Measurements from ENCODE around the gene TGFA. TPM values are rescaled to one million over a fixed set of nuclear protein-coding genes. Genes with fewer than 3 reads are reported as not detected.

The TGFA gene
- total and polyA plus RNA-seq, 4 donors = 1.1 to 2.9 (median 1.7) TPM

DNA sequence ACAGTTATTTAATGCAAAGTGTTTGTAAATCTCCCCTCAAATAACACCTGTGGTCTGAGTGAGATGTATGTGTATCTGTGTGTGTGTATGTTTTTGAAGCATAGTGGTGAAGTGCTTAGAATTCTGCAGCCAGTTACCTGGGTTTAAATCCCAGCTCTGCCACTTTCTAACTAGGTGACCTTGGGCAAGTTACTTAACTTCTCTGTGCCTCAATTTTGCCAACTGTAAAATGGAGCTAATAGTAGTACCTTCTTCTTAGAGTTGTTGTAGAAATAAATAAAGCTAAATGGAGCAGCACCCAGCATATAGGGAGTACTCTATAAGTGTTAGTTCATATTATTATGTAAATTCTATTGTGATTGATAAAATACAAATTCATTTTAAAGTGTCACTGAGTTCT, 48.9 kb downstream of the TGFA start:
- Histone ChIP-seq H3K4me1 (ENCODE audit: control insufficient read depth in 4 of 4, insufficient read depth in 4 of 4, low read length in 3 of 4) (no peaks in the 10 kb centered on the region), H3K36me3 (ENCODE audit: control insufficient read depth in 4 of 4, insufficient read depth in 3 of 4, low read depth in 1 of 4, low read length in 3 of 4) (no peaks in the 10 kb centered on the region), H3K9me3 (ENCODE audit: control insufficient read depth in 4 of 4, low read length in 3 of 4) (no peaks in the 10 kb centered on the region), H3K4me3 (ENCODE audit: low read depth in 1 of 3, low read length in 3 of 3) (no peak overlapping the region), H3K9ac (ENCODE audit: low read depth in 1 of 2, low read length in 2 of 2) (no peak overlapping the region), H3K27ac (ENCODE audit: low read depth in 1 of 2, low read length in 2 of 2) (no peak overlapping the region), H3K27me3 (ENCODE audit: control insufficient read depth in 4 of 4, insufficient read depth in 4 of 4, low read length in 3 of 4) (no peaks in the 10 kb centered on the region)
- TF ChIP-seq SP1 (IDR thresholded peaks at IDR 0.05) = no peak
- TF ChIP-seq RAD21 (IDR thresholded peaks at IDR 0.05) = no peak
- no peak for DNase-seq (ENCODE audit: low spot score)

GRCh38 chr2:70503896-70504295, 49.7 kb downstream of the TGFA start:
- Histone ChIP-seq H3K9ac (ENCODE audit: low read depth in 1 of 2, low read length in 2 of 2) (no peak overlapping the region), H3K9me3 (ENCODE audit: control insufficient read depth in 4 of 4, low read length in 3 of 4) (no peaks in the 10 kb centered on the region), H3K36me3 (ENCODE audit: control insufficient read depth in 4 of 4, insufficient read depth in 3 of 4, low read depth in 1 of 4, low read length in 3 of 4) (no peaks in the 10 kb centered on the region), H3K4me1 (ENCODE audit: control insufficient read depth in 4 of 4, insufficient read depth in 4 of 4, low read length in 3 of 4) (no peaks in the 10 kb centered on the region), H3K27me3 (ENCODE audit: control insufficient read depth in 4 of 4, insufficient read depth in 4 of 4, low read length in 3 of 4) (no peaks in the 10 kb centered on the region), H3K27ac (ENCODE audit: low read depth in 1 of 2, low read length in 2 of 2) (no peak overlapping the region), H3K4me3 (ENCODE audit: low read depth in 1 of 3, low read length in 3 of 3) (no peak overlapping the region)
- no peak for DNase-seq (ENCODE audit: low spot score)
- no peak for TF ChIP-seq HNF4G (IDR thresholded peaks at IDR 0.05)
- no peak for TF ChIP-seq RXRA (IDR thresholded peaks at IDR 0.05)
- no peak for TF ChIP-seq YY1 (IDR thresholded peaks at IDR 0.05)
- no peak for TF ChIP-seq MAX (IDR thresholded peaks at IDR 0.05)
- no peak for TF ChIP-seq FOXA2 (IDR thresholded peaks at IDR 0.05)
- TF ChIP-seq, protein P1, sequence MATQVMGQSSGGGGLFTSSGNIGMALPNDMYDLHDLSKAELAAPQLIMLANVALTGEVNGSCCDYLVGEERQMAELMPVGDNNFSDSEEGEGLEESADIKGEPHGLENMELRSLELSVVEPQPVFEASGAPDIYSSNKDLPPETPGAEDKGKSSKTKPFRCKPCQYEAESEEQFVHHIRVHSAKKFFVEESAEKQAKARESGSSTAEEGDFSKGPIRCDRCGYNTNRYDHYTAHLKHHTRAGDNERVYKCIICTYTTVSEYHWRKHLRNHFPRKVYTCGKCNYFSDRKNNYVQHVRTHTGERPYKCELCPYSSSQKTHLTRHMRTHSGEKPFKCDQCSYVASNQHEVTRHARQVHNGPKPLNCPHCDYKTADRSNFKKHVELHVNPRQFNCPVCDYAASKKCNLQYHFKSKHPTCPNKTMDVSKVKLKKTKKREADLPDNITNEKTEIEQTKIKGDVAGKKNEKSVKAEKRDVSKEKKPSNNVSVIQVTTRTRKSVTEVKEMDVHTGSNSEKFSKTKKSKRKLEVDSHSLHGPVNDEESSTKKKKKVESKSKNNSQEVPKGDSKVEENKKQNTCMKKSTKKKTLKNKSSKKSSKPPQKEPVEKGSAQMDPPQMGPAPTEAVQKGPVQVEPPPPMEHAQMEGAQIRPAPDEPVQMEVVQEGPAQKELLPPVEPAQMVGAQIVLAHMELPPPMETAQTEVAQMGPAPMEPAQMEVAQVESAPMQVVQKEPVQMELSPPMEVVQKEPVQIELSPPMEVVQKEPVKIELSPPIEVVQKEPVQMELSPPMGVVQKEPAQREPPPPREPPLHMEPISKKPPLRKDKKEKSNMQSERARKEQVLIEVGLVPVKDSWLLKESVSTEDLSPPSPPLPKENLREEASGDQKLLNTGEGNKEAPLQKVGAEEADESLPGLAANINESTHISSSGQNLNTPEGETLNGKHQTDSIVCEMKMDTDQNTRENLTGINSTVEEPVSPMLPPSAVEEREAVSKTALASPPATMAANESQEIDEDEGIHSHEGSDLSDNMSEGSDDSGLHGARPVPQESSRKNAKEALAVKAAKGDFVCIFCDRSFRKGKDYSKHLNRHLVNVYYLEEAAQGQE (IDR thresholded peaks at IDR 0.05) = no peak
- TF ChIP-seq EGR1 (IDR thresholded peaks at IDR 0.05; ENCODE audit: low read depth in 2 of 2) = no peak
- no peak for TF ChIP-seq GABPA (IDR thresholded peaks at IDR 0.05 in 1 of 2, conservative IDR thresholded peaks at IDR 0.05 in 1 of 2)
- no peak for TF ChIP-seq SP1 (IDR thresholded peaks at IDR 0.05)
- TF ChIP-seq TAF1 (conservative IDR thresholded peaks at IDR 0.05) = no peak
- no peak for TF ChIP-seq FOXA1 (IDR thresholded peaks at IDR 0.05)
- TF ChIP-seq HNF4A (conservative IDR thresholded peaks at IDR 0.05) = no peak
- TF ChIP-seq, protein P2, sequence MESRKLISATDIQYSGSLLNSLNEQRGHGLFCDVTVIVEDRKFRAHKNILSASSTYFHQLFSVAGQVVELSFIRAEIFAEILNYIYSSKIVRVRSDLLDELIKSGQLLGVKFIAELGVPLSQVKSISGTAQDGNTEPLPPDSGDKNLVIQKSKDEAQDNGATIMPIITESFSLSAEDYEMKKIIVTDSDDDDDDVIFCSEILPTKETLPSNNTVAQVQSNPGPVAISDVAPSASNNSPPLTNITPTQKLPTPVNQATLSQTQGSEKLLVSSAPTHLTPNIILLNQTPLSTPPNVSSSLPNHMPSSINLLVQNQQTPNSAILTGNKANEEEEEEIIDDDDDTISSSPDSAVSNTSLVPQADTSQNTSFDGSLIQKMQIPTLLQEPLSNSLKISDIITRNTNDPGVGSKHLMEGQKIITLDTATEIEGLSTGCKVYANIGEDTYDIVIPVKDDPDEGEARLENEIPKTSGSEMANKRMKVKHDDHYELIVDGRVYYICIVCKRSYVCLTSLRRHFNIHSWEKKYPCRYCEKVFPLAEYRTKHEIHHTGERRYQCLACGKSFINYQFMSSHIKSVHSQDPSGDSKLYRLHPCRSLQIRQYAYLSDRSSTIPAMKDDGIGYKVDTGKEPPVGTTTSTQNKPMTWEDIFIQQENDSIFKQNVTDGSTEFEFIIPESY (IDR thresholded peaks at IDR 0.05) = no peak
- TF ChIP-seq NR2F2 (IDR thresholded peaks at IDR 0.05) = no peak
- TF ChIP-seq ATF3 (IDR thresholded peaks at IDR 0.05) = no peak
- no peak for TF ChIP-seq JUND (IDR thresholded peaks at IDR 0.05)
- TF ChIP-seq, protein P3, sequence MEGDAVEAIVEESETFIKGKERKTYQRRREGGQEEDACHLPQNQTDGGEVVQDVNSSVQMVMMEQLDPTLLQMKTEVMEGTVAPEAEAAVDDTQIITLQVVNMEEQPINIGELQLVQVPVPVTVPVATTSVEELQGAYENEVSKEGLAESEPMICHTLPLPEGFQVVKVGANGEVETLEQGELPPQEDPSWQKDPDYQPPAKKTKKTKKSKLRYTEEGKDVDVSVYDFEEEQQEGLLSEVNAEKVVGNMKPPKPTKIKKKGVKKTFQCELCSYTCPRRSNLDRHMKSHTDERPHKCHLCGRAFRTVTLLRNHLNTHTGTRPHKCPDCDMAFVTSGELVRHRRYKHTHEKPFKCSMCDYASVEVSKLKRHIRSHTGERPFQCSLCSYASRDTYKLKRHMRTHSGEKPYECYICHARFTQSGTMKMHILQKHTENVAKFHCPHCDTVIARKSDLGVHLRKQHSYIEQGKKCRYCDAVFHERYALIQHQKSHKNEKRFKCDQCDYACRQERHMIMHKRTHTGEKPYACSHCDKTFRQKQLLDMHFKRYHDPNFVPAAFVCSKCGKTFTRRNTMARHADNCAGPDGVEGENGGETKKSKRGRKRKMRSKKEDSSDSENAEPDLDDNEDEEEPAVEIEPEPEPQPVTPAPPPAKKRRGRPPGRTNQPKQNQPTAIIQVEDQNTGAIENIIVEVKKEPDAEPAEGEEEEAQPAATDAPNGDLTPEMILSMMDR (IDR thresholded peaks at IDR 0.05; ENCODE audit: low read depth, low read length, missing input control) = no peak
- 61% methylated on average over 4 of the region's 4 CpGs for WGBS

Measured in liver (tissue), 9 donors.